DMS 273 (cell line): ENCODE measurements around the gene OR10T2.
"Not testable (repeated sequence)": the region's sequence is repeated elsewhere in the genome, so short reads cannot be mapped to it uniquely, and the experiment has no call there.

ENCODE experiments used
- DNase-seq: peaks from one replicate; lab custom pipeline; 2025; ENCODE audit not compliant: unreplicated experiment; lab: John Stamatoyannopoulos, UW

OR10T2 gene, protein sequence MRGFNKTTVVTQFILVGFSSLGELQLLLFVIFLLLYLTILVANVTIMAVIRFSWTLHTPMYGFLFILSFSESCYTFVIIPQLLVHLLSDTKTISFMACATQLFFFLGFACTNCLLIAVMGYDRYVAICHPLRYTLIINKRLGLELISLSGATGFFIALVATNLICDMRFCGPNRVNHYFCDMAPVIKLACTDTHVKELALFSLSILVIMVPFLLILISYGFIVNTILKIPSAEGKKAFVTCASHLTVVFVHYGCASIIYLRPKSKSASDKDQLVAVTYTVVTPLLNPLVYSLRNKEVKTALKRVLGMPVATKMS

GRCh38 chr1:158398818-158399514 is at the start of gene OR10T2:
OR10T2 (minus strand) TSS chr1:158399466; CDS start chr1:158399466, 0 bp downstream.
- DNase-seq, result no peak

DNA sequence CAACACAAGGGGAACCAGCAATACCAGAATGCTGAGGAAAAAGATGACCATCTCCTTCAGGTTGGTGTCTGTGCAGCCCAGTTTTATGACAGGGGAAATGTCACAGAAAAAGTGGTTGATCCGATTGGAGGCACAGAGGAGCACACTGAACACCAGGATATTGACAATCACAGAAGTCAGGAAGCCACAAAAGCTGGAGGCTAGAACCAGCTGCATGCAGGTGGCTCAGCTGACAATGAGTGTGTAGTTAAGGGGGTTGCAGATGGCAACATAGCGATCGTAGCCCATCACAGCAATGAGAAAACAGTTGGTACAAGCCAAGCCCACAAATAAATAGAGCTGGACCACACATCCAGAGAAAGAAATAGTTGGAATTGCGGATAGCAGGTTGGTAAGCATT is 46.1 kb upstream of the OR10T2 start:
- no peak for DNase-seq

DNA sequence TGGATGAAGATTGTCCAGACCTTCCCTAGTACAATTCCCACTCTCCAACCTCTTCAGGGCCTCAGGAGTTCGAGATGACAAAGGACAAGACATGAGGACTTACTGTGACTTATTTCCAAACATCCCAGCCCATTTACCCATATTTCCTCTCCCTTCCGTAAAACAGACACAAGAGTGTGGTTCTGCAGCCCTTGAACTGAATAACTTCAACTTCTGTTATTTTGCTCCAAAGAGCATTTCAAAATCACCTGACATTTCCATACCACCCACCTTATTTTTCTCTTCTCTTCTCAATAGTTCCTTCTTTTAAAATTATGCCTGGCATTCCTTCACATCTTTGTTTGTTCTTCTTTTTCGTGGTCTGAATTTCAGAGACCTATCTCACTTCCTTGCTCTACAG is 35.5 kb upstream of the OR10T2 start:
- DNase-seq, result no peak

GRCh38 chr1:158430163-158430562 is 30.9 kb upstream of the OR10T2 start:
- not testable (repeated sequence) for DNase-seq

GRCh38 chr1:158426137-158426536 is 26.9 kb upstream of the OR10T2 start, which contains the start of gene OR10K2:
OR10K2 (minus strand) TSS chr1:158426237; CDS start chr1:158420866, 5,371 bp downstream.
- no peak for DNase-seq

DNA sequence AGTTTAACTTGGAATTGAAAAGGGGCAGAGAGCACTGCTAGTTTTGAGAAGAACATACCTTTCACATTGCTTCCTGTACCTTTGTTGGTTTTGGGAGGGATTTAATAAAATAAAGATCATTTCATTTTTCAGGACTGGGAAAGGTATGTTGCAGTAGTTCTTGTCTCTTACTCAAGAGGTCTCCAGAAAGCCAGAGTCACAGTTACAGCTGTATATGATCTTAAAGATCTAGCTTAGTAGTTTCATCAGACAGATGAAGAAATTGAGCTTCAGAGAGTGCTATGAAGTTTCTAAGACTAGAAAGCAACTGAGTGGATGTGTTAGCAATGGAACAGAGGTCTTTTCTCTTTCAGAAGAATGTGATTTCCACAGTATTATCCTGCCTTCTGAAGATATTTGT is 25.8 kb upstream of the OR10T2 start:
- DNase-seq, result no peak

DNA sequence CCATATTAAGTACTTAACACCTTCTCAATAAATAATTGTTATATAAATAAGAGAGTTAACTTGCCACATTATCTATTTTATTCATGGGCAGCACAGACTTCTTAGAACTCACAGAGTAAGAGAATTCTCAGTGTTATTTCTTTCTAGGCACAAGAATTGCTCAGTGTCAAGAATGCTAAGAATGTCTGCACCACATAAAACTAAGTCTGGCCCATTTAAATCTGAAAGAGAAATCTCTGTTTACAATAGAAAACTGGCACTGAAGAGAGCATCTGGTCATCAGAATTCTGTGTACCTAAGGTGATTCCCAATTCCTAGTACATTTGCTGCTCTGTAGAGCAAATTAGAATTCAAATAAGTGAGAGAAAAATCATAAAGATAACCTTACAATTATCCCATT is 22.9 kb upstream of the OR10T2 start:
- no peak for DNase-seq

GRCh38 chr1:158417586-158417985 is 18.3 kb upstream of the OR10T2 start:
- no peak for DNase-seq

DNA sequence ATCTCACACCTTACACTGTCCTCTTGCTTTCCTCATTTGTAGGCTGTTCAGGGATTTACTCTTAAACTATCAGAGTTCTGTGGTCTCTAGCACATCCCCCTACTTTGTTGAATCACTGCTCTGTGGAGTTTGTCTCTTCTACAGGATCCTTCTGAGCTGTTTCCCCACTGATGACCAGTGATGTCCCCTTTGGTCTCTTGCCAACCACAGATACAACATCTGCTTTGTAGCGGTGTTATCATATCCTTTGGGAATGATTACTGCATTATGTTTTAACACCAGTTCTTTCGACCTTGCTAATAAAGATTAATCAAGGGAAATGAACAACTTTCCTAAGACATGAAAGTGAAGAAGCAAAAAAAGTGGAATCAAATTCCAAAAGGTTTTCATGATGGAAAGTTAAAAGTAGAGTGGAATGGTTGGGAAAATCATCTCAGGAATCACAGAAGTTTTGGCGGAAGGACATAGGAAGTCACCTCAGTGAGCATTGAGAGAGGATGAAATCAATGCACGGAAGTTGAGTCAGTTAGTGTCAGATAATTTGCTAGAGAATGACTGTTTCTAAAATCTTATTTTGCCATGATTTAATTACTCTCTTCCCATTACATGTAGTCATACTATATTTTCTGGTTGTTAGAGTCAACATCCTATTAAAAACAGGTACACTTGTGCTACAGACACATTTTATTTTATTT is 15.5 kb upstream of the OR10T2 start:
- no peak for DNase-seq

DNA sequence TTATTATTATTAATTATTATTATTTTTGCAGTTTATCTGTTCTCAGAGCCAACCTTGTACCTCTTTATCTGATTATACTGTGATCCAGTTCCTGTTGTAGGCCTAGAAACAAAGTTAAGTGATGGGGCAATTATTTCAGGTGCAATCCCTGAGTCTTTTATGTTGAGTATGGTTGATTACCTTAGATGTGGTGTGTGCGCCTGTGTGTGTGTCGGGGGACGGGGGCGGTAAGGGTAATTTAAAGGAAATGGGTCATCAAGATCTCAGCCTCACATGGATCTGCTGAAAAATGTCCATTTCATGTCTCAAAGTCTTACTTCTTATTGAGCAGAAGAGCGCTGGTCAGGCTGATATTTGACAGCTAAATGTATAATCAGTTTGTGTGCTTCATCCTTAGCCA is 7.8 kb upstream of the OR10T2 start:
- DNase-seq, result no peak

DNA sequence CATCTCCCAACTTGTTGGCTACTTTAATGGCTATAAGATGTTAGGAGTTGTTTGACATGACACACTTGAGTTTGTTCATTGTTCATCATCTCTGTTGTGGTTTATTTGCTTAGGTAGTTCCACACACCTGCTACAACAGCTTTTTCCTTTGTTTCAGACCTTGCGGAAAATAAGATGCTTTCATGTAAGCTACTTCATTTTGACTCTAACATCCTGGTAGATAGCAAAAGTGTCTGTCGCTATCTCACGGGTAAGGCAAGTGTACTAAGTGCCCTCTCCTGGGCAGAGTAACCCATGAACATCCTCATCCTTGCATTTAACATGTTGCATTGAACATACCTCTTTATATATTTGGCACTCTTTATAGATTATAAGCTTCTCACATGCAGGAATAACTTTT is 1.6 kb upstream of the OR10T2 start:
- no peak for DNase-seq

DNA sequence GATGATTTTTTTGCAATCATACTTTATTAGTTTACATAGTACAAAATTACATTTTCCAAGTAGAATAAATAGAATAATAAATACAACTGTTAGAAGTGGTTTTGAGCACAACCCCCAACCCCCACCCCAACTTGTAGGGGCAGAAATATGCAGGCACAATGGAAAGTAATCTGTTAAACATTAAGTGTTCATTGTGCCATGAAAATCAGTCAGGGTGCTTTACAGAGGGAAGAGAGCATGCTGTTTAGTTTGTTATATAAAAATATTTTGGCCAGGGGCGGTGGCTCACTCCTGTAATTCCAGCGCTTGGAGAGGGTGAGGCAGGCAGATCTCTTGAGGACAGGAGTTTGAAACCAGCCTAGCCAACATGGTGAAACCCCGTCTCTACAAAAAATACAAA is 2.6 kb downstream of the OR10T2 start:
- DNase-seq, result no peak

DNA sequence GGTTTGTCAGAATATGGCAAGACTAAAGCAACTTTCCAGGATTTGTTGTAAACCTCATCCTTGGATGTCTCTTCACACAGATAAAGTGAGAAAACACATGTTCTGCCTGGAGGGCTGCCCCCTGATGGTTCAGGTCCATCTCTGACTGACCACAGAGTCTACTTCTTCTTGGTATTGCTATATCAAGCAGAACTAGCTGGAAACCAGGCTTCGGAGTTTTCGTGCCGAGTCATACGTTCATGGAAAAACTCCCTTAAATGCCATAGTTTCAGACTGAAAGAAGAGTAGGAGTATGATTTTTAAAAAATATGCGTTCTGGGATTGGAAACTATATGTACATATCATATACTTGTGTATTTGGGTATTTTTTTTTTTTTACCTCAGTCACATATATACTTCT is 5.8 kb downstream of the OR10T2 start:
- no peak for DNase-seq

GRCh38 chr1:158391099-158391498 is 8.2 kb downstream of the OR10T2 start:
- DNase-seq, result no peak

DNA sequence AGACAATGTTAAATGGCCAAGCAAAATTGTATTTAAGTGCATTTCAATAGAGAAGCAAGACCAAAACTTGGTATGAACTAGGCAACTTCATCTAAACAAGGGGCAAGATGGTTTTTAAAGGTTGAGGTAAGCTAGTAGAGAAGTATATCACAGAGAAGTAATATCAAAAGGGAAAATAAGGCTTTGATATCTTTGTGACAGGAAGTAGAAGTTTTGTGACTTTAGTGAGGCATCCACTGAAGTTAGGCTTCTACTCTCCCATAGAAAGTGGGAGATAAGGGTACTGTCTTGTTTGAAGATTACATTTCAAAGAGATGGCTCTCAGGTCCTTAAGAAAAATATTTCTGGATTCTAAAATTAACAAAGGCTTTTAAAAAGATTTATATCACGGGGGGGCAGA is 8.9 kb downstream of the OR10T2 start:
- no peak for DNase-seq

DNA sequence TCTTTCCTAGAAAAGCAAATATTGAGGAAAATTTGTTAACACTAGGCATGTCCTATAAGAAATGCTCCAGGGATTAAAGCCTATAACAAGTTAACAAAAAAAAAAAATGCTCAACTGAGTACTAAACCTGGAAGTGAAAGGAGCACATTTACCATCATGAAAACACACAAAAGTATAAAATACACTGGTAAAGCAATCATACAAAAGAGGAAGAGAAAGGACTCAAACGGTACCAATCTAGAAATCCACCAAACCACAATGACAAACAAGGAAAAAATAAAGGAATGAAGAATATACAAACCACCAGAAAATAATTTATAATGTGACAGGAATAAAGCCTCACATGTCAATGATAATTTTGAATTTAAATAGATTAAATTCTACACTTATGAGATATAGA is 24.4 kb downstream of the OR10T2 start:
- no peak for DNase-seq

GRCh38 chr1:158374101-158374500 is 25.2 kb downstream of the OR10T2 start:
- DNase-seq, result not testable (repeated sequence)

DNA sequence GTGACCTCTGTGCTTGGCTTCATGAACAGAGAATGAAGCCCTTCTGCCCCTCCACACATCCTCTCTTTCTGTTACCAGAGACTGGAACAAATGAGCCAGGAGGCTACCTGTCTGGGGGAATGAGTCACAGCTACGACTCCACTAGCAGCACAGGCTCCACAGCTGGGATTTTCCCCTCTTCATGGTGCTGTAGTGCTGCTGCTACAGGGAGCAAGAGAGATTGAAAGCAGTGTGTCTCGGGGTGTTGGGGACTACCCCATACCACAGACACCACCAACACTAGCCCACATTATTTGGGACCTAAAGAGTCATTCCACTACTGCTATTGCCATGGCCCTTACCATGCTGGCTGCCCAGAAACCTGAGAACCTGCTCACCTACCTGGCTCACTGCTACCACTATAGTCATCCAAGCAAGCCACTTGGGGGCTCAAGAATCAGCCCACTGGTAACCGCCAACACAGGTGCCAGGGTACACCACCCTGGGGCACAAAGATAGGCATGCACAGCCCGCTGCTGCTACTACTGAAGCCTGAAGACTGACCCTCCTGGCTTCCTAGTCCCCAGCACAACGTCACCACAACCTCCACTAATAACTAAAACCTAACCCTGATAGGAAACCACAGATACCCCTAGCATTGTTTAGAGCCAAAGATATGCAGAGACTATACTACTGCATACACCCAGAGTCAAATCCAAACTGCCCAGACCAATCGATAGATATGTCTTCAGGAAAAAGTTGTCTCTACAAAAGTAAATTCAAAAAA is 27.9 kb downstream of the OR10T2 start:
- no peak for DNase-seq

GRCh38 chr1:158366783-158367182 is 32.5 kb downstream of the OR10T2 start:
- DNase-seq, result no peak

GRCh38 chr1:158362941-158363340 is 36.3 kb downstream of the OR10T2 start:
- no peak for DNase-seq

- DNase-seq, result no peak
These were observed 36.8 kb downstream of the OR10T2 start for GRCh38 chr1:158362482-158362881.
